HepG2 (cell line): ENCODE data around the gene RTN4RL2. TPM values are rescaled to one million over a fixed set of nuclear protein-coding genes. Genes with fewer than 3 reads are reported as not detected.

Experiments used
- ARID4A ChIP-seq: sonication (generic); formaldehyde crosslinking; IDR thresholded peaks from 2 replicates; pipeline ENCODE4 v1.5.0; 2020; ENCODE audit warnings: mild to moderate bottlenecking, missing genetic modification reagents, borderline replicate concordance
- FOXA3 ChIP-seq: IDR thresholded peaks from 2 replicates; pipeline ENCODE4 v1.6.1; 2016; ENCODE audit warnings: missing genetic modification reagents, missing compliant biosample characterization
- HNF4G ChIP-seq, 2 experiments: sonication (generic) in 1 of 2; formaldehyde crosslinking in 1 of 2; IDR thresholded peaks; 2 replicates each; pipeline versions ENCODE4 v1.4.0 to v1.6.1; 2011 to 2020; ENCODE audit warnings: borderline replicate concordance in 2 of 2, low read depth in 2 of 2, mild to moderate bottlenecking in 2 of 2, low read length in 1 of 2, missing genetic modification reagents in 1 of 2, moderate library complexity in 1 of 2
- NR2F6 ChIP-seq, 2 experiments: IDR thresholded peaks; 2 replicates each; pipeline ENCODE4 v1.6.1; 2016; ENCODE audit warnings: antibody characterized with exemption in 1 of 2, mild to moderate bottlenecking in 1 of 2
- PITX1 ChIP-seq: sonication (generic); formaldehyde crosslinking; IDR thresholded peaks from 2 replicates; pipeline ENCODE4 v1.5.1; 2020; ENCODE audit warnings: mild to moderate bottlenecking, missing genetic modification reagents
- XRCC5 ChIP-seq: fragments of 200-400 bp; formaldehyde crosslinking; optimal IDR thresholded peaks from 2 replicates; pipeline ENCODE3; 2017; ENCODE audit warnings: mild to moderate bottlenecking, low read length
- ZMYM4 ChIP-seq: sonication (generic); formaldehyde crosslinking; IDR thresholded peaks from 2 replicates; pipeline ENCODE4 v1.8.1; 2023; ENCODE audit warnings: mild to moderate bottlenecking, missing genetic modification reagents
- ZNF280B ChIP-seq: sonication (generic); formaldehyde crosslinking; IDR thresholded peaks from 2 replicates; pipeline ENCODE4 v1.5.0; 2020; ENCODE audit warnings: missing genetic modification reagents, mild to moderate bottlenecking, borderline replicate concordance
- ZNF567 ChIP-seq: sonication (generic); formaldehyde crosslinking; IDR thresholded peaks from 2 replicates; pipeline ENCODE4 v1.8.1; 2023; ENCODE audit warnings: mild to moderate bottlenecking, missing genetic modification reagents, borderline replicate concordance
- ZNF574 ChIP-seq: sonication (generic); formaldehyde crosslinking; IDR thresholded peaks from 2 replicates; pipeline ENCODE4 v1.4.0; 2020; ENCODE audit warnings: missing genetic modification reagents
- ZNF609 ChIP-seq: sonication (generic); formaldehyde crosslinking; IDR thresholded peaks from 2 replicates; pipeline ENCODE4 v1.4.0; 2020; ENCODE audit warnings: mild to moderate bottlenecking, missing genetic modification reagents, borderline replicate concordance
- ZNF7 ChIP-seq: IDR thresholded peaks from 2 replicates; pipeline ENCODE4 v1.6.1; 2016; ENCODE audit warnings: missing biosample characterization, missing genetic modification reagents
- polyA plus RNA-seq, 8 experiments: library from polyadenylated mRNA; depleted of rRNA in 3 of 8; stranded (reverse) in 7 of 8; unstranded in 1 of 8; fragments of >200 nt; fragmentation: Illumina TruSeq in 4 of 8; extraction: Trizol in 4 of 8; gene quantifications; 2 replicates each; pipeline versions ENCODE4 v1.2.1 to v1.2.3, GENCODE V29; 2011 to 2016; ENCODE audit warnings: low read depth in 4 of 8, missing spikeins in 1 of 8, mixed read lengths in 1 of 8; ENCODE audit not compliant: insufficient read depth in 1 of 8
- total RNA-seq, 5 experiments: library from RNA; depleted of rRNA; stranded (reverse); fragments of >200 nt; fragmentation: Illumina TruSeq; extraction: Trizol; gene quantifications; 2 replicates each; pipeline ENCODE4 v1.2.3, GENCODE V29; 2016; ENCODE audit warnings: low read depth in 1 of 5

RTN4RL2 gene
- total and polyA plus RNA-seq, 2 of the 13 experiments (the other 11 are each of a cell fraction or from before 2014, with no cell fraction given) = 1.3 to 4.3 TPM

GRCh38 chr11:57493507-57494503, 33.5 kb downstream of the RTN4RL2 start (continued):
- TF ChIP-seq ARID4A (CRISPR knock-in tag) (peak; percentile 62; the same call in 1 of the 2 replicates), ZNF609 (CRISPR knock-in tag) (no peak), XRCC5 (peak; percentile 86), FOXA3 (CRISPR knock-in tag) (peak; percentile 67), ZNF574 (CRISPR knock-in tag) (peak; percentile 91), ZNF280B (CRISPR knock-in tag) (no peak), ZNF7 (no peak), HNF4G (IDR thresholded peaks at IDR 0.05; ENCODE audit: borderline replicate concordance, low read depth, low read length) (peak; percentile 71), HNF4G (CRISPR knock-in tag; IDR thresholded peaks at IDR 0.05; ENCODE audit: borderline replicate concordance, low read depth) (0 out of 2 replicates have a peak, but pooled peaks have one; percentile 42), PITX1 (CRISPR knock-in tag) (peak; percentile 19; the same call in 1 of the 2 replicates), NR2F6 (IDR thresholded peaks at IDR 0.05) (no peak), NR2F6 (CRISPR knock-in tag; IDR thresholded peaks at IDR 0.05) (peak; percentile 32; the same call in 1 of the 2 replicates), ZMYM4 (CRISPR knock-in tag) (peak; percentile 41; the same call in 1 of the 2 replicates), ZNF567 (CRISPR knock-in tag) (0 out of 2 replicates have a peak, but pooled peaks have one; percentile 72)
